ENCODE results near the gene FGD3.

DNA sequence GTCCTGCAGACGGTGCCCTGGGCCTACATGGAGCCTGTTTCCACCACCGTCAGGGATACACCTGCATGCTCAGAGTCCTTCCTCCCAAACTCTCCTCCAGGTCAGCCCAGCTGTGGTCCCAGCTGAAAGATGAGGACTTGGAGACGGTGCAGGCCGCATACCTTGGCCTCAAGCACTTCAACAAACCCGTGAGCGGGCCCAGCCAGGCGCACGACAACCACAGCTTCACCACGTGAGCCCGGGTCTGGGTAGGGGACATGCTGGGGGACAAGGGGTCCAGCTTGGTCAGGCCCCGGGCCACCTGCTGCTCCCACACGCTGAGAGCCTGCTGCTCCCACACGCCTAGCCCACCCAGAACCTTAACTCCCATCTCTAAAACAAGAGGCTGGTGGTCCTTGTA lies 132.0 kb downstream of the FGD3 start:
- TF ChIP-seq GATA2 (IDR thresholded peaks at IDR 0.05; ENCODE audit: low read depth, low read length) (no peak), GATA3 (IDR thresholded peaks at IDR 0.05; ENCODE audit: low read depth, low read length) (no peak)
